Stimulated activated CD8-positive, alpha-beta memory T cell treated with anti-CD3 and anti-CD28 coated beads, Interleukin-12 subunit alpha, Interleukin-12 subunit beta, amount 100 ng/mL, for 4 hours (primary cell): ENCODE results near the gene HBZ.
"Not testable (repeated sequence)": the region's sequence is repeated elsewhere in the genome, so short reads cannot be mapped to it uniquely, and the experiment has no call there.

Experiments used
- DNase-seq: peaks from one replicate; pipeline ENCODE4 v3.0.0-alpha.2; 2020; ENCODE audit warnings: low read depth

Gene HBZ

DNA sequence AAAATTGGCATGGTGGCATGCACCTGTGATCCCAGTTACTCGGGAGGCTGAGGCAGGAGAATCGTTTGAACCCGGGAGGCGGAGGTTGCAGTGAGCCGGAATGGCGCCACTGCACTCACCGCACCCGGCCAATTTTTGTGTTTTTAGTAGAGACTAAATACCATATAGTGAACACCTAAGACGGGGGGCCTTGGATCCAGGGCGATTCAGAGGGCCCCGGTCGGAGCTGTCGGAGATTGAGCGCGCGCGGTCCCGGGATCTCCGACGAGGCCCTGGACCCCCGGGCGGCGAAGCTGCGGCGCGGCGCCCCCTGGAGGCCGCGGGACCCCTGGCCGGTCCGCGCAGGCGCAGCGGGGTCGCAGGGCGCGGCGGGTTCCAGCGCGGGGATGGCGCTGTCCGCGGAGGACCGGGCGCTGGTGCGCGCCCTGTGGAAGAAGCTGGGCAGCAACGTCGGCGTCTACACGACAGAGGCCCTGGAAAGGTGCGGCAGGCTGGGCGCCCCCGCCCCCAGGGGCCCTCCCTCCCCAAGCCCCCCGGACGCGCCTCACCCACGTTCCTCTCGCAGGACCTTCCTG, 27.7 kb downstream of the HBZ start, which contains the start of gene HBQ1:
TSS of gene HBQ1 (plus strand) at position 359 of the 575 bp plus-strand sequence. CDS start at position 387, 28 bp downstream.
- DNase-seq, result peak; percentile 27

DNA sequence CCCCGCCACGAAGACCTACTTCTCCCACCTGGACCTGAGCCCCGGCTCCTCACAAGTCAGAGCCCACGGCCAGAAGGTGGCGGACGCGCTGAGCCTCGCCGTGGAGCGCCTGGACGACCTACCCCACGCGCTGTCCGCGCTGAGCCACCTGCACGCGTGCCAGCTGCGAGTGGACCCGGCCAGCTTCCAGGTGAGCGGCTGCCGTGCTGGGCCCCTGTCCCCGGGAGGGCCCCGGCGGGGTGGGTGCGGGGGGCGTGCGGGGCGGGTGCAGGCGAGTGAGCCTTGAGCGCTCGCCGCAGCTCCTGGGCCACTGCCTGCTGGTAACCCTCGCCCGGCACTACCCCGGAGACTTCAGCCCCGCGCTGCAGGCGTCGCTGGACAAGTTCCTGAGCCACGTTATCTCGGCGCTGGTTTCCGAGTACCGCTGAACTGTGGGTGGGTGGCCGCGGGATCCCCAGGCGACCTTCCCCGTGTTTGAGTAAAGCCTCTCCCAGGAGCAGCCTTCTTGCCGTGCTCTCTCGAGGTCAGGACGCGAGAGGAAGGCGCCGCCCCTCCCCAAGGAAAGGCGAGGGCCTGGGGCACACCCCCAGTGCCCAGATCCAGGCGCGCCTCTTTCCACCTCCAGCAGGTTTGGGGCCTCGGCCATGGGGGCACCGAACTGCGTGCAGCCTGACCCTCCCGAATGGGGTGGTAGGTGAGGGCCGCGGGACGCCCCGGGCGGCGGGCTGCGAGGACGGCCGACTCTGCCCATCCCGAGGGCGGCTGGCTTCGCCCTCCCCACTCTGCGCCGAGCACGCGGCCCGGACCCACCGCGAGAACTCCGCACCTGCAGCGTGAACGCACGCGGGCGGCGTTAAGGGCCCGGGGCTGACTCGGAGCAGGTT, 28.5 kb downstream of the HBZ start:
- DNase-seq, result peak; percentile 66

DNA sequence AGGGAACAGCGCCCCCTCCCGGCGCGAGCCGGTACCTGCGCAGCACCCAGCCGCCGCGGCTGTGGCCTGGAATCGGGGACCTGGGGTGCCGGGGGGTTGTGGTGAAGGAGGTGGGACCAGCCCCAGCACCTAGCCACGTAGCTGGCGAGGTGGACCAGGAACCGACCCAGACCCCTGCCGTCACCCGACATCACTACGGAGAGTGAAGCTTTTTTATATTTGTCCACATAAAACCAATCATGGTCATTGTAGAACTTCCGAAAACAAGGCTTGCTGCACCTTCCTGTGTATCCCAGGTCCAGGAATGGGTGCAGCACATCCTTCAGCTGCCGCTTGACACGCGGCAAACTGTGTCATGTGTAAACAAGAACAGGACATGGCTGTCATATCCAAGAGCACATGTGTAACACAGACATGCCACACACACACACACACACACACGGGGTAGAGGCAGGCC, 29.1 kb downstream of the HBZ start:
- DNase-seq, result no peak

DNA sequence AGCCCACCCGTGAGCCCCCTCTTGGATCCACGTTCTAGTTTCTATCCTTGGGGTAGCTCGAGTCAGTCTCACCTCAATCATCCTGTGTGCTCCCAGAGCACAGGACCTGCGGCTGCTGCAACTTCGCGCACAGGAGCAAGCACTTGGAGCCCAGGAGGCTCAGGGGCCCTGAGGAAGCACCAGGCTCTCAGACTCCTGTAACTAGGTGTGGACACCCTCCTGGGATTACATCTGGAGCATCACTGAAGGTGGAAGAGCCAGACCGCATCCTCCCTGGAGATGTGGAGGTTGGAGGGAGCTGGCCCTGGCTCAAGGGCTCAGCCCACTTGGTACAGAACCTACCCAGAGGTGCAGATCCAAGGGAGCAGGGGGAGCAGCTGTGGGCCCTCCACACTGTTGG, 30.6 kb downstream of the HBZ start:
- DNase-seq, result no peak

DNA sequence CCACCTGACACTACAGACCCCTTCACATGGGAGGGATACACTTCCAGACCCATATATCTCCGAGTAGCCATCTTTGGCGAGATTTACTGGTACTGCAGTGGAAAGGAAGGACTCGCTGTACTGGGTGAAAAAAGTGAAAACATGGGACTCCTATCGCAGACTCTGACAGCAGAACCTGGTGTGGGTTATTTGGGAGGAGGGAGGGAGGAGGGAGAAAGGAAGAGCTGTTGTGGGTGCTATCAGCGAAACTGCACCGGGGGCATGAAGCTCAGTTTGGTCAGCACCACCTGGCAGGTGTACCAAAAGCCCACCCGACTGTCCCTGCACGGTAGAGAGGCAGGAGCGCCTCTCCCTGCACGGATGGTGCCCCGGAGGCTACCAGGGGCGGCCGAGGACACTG, 32.8 kb downstream of the HBZ start:
- DNase-seq, result no peak

DNA sequence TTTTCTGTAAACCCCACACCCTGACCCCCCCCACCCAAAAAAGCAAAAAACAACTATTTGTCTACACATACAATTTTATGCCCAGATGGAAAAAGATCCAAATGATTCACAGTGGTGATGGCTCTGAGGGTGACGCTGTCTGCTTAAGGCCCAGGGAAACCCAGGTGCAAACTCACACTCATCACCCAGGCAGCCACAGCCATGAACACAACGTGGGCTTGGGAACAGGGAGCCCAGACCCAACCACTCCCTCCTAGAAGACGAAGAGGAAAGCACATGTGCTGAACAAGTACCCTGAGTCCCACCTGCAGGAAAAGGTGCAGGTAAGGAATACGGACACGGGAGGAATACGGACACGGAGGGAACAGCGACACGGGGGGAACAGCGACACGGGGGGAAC, 33.2 kb downstream of the HBZ start:
- DNase-seq, result no peak

DNA sequence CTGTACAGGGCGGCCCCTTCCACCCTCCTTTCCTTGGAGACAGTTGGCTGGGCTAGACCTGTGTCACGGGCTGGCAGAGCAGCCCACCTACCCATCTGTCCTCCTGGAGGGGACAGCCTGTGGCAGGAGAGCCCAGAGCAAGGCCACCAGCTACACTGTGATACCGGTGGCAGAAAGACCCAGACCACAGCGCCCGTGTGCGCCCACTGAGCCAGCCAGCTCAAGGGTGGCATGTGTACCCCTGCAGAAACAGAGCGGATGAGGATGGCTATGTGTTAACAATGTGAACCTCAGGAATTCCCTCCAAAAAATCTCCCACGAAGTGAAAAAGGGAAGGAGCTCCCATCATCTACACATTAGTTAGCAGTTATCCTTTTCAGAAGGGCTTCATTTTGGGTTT, 34.9 kb downstream of the HBZ start:
- no peak for DNase-seq

DNA sequence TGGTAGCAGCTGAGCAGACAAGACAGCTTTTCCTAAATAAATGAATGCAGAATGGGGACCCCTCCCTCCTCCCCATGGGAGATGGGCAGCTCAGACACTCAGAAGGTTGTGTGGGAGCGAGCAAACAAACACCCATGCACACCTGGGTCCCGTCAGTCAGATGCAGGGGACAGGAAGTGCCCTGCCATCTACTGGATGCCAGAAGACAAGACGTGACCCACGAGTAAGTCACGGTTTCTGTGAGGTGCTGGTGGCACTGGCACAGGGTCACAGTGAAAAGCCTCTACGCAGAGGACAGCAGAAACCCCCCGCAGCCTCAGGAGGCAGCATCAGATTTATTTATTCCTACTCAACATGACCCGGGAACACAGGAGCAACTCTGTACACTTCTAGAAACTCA, 36.2 kb downstream of the HBZ start:
- no peak for DNase-seq

DNA sequence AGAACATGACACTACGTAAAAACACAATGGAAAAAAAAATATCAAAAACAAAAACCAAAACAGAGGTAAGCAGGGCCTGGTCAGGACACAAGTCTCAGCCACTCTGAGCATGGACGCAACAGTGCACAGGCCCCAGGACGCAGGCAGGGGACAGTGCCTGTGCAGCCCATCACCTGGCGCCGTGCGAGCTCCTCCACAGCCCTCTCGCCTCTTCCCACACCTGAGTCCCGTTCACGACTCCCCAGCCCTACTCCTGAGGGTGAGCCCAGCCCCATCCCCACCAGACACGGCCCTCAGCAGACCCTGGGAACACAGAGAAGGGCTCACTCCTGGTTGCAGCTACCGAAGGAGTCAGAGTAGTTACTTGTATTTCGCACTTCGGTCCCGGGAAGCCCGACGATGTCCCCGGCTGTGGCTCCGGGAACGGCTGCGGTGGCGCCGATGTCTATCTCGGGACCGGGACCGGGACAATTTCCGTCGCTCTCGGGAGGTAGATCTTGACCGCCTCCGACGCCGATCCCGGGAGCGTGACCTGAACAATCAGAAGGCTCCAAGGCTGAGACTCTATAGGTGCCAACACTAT, 37.3 kb downstream of the HBZ start:
- no peak for DNase-seq

DNA sequence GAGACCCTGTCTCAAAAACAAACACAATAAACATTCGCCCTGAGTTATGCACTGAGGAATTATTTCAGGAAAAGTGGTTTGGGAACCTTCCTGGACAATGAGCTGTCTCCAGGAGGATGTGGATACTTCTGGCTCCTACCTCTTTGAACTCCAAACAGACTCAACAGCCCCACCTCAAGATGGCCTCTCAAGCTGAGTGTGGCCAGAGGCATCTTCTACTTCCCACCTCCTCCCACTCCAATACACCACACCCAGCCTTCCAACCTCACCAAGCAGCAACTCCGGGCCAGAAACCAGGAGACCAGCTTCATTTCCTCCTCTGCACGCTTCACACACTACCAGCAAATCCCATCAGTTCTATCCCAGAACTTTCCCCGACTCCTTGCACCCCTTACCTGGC, 39.4 kb downstream of the HBZ start:
- no peak for DNase-seq

DNA sequence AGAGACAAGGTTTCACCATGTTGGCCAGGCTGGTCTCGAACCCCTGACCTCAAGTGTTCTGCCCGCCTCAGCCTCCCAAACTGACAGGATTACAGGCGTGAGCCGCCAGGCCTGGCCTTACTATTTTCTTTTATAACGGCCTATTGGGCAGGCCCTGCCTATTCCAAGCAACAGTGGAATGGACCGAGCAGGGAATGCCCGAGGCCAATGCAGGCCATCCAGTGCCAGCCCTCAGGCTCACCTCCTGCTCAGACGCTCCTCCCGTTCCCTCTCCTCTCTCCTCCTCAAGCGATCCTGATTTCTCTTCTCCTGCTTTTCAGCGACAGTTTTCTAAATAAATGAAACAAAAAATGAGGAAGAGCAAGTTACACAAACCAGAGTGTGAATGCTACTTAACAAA, 40.2 kb downstream of the HBZ start:
- DNase-seq, result no peak

DNA sequence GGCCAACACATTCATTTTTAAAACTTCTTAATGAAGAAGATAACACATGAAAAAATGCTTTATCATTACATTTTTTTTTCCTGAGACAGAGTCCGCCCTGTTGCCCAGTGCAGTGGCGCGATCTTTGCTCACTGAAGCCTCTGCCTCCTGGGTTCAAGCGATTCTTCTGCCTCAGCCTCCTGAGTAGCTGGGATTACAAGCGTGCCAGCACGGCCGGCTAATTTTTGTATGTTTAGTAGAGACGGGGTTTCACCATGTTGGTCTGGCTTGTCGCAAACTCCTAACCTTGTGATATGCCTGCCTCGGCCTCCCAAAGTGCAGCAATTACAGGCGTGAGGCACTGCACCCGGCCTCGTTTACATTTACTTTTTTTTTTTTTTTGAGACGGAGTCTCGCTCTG, 41.0 kb downstream of the HBZ start:
- no peak for DNase-seq

DNA sequence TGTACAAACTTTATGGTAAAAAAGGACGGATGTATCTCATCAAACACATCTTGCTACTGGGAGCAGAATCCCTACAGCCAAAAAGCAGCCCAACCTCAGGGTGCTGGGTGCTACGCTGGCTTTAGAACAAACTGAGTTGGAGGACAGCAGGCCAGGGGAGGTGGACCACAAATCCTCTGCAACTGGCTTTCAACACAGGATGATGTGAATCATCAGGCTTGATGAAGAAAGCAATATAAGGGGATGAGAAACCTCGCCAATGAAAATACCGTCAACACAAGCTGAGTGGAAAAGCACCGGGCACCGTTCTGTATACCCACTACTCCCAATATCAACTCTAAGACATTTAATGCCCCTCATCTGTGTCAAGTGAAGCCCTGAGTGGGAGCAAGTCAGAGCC, 42.1 kb downstream of the HBZ start:
- no peak for DNase-seq

DNA sequence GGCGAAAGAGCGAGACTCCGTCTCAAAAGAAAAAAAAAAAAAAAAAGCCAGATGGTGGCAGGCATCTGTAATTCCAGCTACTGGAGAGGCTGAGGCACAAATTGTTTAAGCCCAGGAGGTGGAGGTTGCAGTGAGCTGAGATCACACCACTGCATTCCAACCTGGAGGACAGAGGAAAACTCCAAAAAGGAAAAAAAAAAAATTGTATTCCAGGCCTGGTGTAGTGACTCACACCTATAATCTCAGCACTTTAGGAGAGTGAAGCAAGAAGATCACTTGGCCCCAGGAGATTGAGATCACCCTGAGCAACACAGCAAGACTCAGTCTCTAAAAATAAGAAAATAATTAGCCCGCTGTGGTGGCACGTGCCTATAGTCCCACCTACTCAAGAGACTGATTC, 47.9 kb downstream of the HBZ start:
- no peak for DNase-seq

DNA sequence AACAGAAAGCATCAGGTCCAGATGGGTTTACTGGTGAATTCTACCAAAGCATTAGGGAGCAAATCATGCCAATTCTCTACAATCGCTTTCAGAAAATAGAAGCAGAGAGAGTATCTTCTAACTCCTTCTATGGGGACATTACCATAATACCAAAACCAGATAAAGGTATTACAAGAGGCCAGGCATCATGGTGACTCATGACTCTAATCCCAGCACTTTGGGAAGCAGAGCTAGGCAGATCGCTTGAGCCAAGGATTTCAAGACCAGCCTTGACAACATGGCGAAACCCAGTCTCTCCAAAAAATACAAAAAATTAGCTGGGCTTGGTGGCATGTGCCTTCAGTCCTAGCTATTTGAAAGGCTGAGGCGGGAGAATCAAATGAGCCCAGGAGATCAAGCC, 50.8 kb downstream of the HBZ start:
- DNase-seq, result no peak

DNA sequence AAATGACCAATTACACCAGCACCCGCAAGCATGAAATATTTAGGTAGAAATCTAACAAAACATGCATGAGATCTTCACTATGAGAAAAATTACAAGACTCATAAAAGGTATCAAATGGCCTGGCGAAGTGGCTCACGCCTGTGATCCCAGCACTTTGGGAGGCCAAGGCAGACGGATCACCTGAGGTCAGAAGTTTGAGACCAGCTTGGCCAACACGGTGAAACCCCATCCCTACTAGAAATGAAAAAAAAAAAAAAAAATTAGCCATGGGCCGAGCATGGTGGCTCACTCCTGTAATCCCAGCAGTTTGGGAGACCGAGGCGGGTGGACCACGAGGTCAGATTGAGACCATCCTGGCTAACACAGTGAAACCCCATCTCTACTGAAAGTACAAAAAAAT, 51.6 kb downstream of the HBZ start:
- DNase-seq, result not testable (repeated sequence)
